SK-N-MC (cell line): ENCODE measurements around the gene KLHL30.

Experiments used
- EZH2 ChIP-seq: fragments of 200-600 bp; sonication (generic); IDR thresholded peaks from one replicate; pipeline ENCODE4 v1.6.1; 2017; ENCODE audit warnings: antibody characterized with exemption
- FOXP2 ChIP-seq: optimal IDR thresholded peaks from 2 replicates; pipeline ENCODE3; 2011; ENCODE audit warnings: mild to moderate bottlenecking, moderate library complexity; ENCODE audit not compliant: insufficient read depth; ENCODE audit errors: extremely low read length, control extremely low read depth
- POLR2AphosphoS5 ChIP-seq: IDR thresholded peaks from 2 replicates; pipeline ENCODE4 v1.6.1; 2012; ENCODE audit warnings: mild to moderate bottlenecking, low read depth, low read length, borderline replicate concordance

DNA sequence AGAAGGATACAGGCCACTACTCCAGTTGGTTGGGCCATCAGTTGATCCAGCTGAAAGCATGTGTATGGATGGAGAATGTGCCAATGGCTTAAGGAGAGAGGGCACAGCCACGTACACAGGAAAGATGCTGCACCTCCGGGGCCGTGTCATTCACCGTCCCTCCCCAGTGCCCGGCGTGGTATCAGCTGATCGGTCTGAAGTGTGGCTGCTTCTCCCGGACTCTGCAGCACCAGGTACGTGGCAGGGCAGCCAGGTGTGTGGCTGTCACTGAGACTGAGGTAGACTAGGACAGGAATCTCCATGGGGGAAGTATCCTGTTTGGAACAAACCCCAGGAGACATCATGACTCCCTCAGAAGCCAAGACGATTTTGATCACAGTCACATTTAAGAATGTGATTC is 16.1 kb downstream of the KLHL30 start:
- TF ChIP-seq POLR2AphosphoS5 (no peak), EZH2 (no peak), FOXP2 (no peak)
